Tibial nerve (tissue), 4 donors: ENCODE results near the gene KTI12.

Source experiments
- CTCF ChIP-seq, 5 experiments: fragments of 200-600 bp in 3 of 5; fragments of 450-650 bp in 2 of 5; sonication (generic) in 3 of 5; IDR thresholded peaks; one replicate each; pipeline ENCODE4 v1.5.1; 2016 to 2019; ENCODE audit warnings: antibody characterized with exemption in 5 of 5, mild to moderate bottlenecking in 3 of 5, moderate library complexity in 2 of 5
- EP300 ChIP-seq, 2 donors: sonication (generic); formaldehyde crosslinking; IDR thresholded peaks; one replicate each; pipeline ENCODE4 v1.6.1; 2017; ENCODE audit warnings: antibody characterized with exemption in 2 of 2, mild to moderate bottlenecking in 1 of 2
- POLR2A ChIP-seq, 2 donors: fragments of 450-650 bp; IDR thresholded peaks; one replicate each; pipeline ENCODE4 v1.6.1; 2017; ENCODE audit warnings: antibody characterized with exemption in 2 of 2, mild to moderate bottlenecking in 2 of 2, moderate library complexity in 2 of 2

GRCh38 chr1:52080014-52080415 lies 46.4 kb upstream of the KTI12 start:
- no peak for TF ChIP-seq CTCF (IDR thresholded peaks at IDR 0.05)
- TF ChIP-seq POLR2A (IDR thresholded peaks at IDR 0.05), result no peak
- no peak for TF ChIP-seq EP300 (IDR thresholded peaks at IDR 0.05)
